ENCODE results near the gene SORBS2.

The SORBS2 gene

DNA sequence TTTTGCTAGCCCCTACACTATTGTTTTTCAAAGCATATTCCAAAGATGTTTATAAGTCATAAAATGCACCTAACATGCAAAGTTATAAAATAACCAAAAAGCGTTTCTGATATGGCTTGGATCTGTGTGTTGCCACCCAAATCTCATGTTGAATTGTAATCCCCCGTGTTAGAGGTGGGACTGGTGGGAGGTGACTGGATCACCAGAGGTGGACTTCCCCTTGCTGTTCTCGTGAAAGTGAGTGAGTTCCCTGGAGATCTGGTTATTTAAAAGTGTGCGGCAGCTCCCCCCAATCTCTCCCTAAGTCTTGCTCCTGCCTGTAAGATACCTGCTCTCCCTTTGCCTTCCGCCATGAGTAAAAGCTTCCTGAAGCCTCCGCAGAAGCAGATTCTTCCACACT is 22.8 kb upstream of the SORBS2 start:
- no peak for DNase-seq

GRCh38 chr4:185834088-185834487 is 22.1 kb upstream of the SORBS2 start:
- DNase-seq: no peak

GRCh38 chr4:185833055-185833598 is 21.1 kb upstream of the SORBS2 start:
- DNase-seq: no peak

DNA sequence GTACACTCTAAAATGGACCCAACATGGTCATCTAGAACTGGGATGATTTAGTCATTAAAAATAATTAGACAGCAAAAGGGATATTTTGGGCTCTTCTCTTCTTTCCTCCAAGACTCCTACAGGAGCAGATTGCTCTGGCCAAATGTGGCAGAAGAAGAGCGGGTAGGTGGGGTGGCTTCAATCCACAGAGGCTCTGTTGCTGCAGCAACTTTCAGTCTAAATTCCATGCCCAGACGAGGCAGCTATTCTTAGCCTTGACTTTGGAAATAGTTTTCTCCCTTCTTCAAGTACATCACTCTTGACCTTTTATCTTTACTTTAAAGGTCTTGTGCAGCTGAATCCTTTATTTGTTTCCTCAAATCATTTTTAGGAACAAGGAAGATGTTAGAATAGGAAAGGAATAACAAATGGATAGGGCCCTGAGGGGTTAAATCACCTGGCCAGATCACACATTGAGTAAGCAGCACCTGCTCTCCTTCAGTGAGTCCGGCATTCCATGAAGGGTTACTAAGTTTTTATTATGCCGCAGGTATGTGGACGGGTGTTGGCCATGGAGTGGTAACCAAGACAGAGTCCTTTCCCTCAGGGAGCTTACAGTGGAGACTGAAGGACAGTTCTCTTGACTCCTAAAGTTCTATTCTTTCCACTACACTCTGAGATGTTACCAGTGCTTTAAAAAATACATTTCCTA is 19.3 kb upstream of the SORBS2 start:
- DNase-seq: no peak

GRCh38 chr4:185830263-185830994 is 18.4 kb upstream of the SORBS2 start:
- DNase-seq: no peak

- no peak for DNase-seq
These were observed 14.4 kb upstream of the SORBS2 start for GRCh38 chr4:185826381-185826780.

DNA sequence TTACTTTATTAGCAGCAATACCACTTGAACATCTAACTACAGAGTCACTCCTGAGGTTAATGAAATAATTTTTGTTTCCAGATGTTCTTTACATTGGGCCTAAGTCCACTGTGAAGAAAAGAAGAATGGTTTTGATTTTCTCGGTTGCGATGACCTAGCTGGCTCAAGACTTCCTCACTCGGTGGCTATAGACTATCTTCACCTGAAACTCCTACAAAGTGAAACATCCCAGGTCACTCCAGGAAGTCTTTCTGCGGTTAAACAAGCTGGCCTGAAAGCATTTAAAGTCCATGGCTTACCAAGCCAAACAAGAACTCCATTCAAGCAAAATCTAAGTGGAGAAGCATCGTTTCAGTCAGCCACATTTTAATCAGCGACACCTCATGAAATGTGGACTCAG is 13.7 kb upstream of the SORBS2 start:
- no peak for DNase-seq

DNA sequence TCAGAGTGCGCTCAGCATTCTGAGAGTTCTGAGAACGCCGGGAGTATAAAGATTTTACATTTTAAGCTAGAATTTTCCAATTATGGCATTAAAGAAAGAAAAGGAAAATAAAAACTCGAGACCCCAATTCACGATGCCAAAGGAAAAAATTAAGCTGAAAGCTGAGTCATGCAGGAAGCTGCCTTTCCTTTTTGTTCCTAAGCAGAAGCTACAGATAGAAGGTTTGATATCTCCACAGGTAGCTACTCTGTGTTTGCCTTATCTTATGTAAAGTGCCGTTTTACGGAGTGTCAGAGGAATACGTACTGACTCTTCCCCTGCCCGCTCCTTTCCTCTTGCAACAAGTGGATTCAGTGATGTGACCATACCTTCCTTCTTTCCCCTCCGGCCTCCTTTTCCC is 10.8 kb upstream of the SORBS2 start:
- no peak for DNase-seq

DNA sequence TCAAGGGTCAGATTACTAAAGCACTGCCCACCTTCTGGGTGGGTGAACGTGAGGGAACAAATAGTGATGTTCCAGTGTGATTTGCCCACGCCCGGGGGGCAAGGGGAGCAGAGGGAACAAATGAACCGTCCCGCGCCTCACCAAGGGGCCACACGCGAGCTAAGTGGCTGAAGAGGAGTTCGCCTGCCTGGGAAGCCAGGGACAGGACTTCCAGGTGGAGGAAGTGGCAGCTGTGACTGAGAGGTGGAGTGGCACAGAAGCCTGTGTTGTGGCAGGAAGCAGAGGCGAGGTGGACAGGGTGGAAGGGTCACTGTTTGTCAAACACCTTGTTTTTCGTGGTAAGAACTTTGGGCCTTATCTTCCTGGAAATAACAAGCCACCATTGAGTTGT is 9.0 kb upstream of the SORBS2 start:
- no peak for DNase-seq

- no peak for DNase-seq
These were observed 8.4 kb upstream of the SORBS2 start for GRCh38 chr4:185820146-185821028.

GRCh38 chr4:185819144-185819543 is 7.2 kb upstream of the SORBS2 start:
- DNase-seq: no peak

GRCh38 chr4:185817403-185817818 is 5.4 kb upstream of the SORBS2 start:
- no peak for DNase-seq

DNA sequence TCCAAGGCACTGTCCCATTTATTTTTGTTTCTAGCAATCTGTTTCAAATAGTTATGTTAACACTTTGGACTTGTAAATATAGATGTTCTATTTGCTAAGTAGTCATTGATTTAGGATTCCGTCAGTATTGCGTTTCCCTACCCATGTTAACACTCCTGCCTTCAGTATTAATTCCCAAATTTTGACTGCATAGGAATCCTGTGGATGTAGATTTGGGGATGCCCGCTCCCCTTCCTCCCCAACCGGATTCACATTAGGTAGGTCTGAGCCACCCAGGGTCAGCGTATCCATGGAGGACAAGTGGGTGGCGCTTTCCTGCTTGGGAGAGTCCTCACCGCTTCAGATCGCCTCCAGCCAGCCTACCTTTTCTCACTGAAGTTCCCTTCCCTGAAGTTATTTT is 1.1 kb upstream of the SORBS2 start:
- DNase-seq: no peak

GRCh38 chr4:185810746-185811508 is 1.1 kb downstream of the SORBS2 start:
- no peak for DNase-seq

DNA sequence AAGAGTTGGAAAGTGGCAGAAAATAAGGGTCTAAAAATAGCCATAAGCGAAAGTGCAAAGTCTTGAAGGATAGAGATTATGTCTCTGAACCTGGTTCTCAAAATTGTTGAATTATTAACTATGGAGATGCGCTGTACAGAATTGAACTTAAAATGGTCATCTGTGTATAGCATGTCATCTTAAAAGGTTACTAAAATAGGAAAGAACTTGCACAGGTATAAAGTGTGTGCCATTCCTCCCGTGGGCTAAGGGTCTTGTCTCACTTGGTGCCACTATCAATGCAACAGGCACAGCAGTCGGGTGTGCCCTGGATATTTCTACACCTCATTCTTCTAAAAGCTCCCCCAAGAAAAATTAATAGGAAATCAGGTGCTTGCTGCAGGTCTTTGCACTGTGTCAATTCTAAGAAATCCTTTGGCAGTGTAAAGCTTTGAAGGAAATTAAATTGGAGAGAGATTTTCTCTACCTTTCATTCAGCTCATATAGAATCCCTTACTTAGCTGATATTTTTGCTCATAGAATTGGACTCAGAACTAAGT is 2.4 kb downstream of the SORBS2 start:
- DNase-seq: no peak

DNA sequence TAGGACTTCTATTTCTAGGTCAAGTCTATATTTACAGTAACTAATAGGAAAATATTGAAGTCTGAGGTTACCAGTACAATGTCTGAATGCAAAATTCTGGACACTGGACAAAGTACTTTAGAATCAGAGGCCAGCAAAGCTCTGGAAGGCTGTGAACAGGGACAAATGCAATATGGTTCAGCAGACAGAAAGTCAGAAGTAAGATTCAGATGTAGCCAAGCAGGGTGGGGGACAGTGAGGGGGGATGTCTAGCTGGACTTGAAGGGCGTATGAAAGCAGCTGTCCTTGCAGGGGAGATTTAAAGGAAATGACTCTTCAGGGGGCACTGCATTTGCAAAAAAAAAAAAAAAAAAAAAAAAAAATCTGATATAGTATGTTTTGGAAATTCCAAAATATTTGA is 2.9 kb downstream of the SORBS2 start:
- DNase-seq: no peak

DNA sequence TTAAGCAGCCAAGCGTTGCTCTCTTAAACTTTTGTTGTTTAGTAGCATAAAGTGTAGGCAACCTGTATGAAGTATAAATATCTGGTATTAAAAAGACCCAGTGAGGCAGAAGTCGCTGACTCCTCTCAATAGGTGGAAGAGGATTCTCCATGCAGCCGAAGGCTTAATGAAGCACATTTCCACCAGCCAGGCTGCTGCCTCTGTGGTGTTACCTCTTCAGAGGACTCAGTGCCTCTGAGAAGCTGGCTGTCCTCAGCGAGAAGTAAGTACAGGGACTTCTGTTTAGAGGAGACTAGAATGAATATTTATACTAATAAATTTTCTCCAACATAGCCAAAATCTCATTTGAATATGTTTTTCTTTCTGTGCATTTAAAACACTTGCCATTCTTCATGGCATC is 6.0 kb downstream of the SORBS2 start:
- DNase-seq: no peak

DNA sequence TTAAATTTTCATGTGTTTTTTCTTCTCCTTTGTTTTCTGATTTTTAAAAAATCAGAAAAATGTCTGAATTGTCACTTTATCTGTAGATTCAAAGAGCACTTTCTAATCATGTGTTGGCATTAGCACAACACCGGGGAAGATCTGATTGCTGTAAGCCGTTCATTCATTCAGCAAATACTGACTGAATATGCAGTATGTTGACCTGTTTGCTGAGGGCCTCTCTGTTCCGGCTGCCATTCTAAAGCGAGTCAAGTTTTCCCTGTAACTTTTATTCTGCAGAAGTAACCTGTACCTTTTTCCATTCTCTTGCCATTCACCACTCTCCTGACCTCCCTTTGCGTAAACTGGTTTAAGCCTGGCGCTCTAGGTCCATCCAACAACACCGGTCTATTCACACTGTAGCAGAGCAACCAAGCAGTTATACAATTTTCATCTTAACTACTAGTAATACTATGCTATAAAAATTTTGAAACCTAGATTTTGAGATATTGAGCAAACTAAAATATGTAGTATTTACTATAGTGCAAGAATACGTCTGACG is 6.7 kb downstream of the SORBS2 start:
- no peak for DNase-seq

DNA sequence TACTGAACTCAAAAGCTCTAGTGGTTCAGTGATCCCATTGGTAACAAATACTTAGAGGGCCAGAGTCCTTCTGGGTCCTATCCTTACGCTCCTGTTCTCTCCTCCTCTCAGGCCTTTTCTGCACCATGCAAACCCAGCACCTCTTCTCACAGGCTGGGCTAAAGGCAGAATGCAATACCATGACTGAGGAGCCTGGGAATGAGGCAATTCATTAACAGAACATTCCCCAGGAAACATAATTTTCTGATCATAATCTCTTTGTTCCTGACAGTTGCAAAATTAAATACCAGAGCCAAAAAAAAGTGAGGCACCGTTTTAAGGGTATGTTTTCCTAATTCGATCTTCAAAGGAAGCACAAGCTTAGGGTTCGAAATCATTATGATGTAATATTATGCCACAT is 9.0 kb downstream of the SORBS2 start:
- no peak for DNase-seq

DNA sequence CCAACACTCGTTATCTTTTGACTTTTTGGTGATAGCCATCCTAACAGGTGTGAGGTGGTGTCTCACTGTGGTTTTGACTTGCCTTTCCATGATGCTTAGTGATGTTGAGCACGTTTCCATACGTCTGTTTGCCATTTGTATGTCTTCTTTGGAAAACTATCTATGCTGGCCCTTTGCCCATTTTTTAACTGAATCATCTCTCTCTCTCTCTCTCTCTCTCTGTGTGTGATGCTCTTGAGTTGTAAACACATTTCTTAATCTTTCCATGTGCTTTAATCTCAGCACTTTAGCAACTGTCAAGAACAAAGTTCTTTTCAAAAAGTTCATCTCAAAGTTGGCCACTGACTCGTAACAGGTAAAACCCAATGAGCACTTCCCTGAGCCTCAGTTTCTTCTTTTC is 10.5 kb downstream of the SORBS2 start:
- DNase-seq: no peak

DNA sequence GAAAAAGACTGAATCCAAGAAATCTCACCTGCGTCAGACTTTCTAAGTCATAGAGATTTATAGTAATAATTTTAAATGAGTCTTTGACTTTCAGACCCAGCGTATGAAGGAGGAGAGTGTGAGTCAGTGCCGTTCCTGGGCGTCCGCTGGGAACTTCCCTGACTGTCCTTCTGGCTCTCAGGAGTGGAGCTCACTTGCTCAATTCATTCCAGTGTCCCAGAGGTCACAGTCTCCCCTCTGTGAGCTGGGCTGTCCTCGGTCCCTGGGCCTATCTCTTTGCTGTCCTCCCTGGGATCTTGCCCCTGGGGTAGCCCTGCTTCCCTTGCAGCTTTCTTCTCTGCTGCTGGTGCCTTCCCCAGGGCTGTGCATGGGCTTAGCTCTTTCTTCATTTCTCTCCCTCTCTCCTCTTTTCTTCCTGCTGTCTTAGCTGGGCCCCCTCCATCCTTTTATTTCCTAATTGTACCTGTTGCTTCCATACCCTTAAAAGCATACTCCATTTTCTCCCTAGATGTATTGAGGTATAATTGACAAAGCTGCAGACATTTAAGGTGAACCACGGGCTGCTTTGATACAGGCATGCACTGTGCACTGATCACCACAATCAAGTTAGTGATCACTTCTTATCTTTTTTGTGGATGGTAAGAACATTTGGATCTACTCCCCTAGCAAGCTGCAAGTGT is 11.6 kb downstream of the SORBS2 start:
- no peak for DNase-seq

GRCh38 chr4:185799442-185799841 is 12.6 kb downstream of the SORBS2 start:
- DNase-seq: no peak
